ENCODE results near the gene RNF114. TPM values are rescaled to one million over a fixed set of nuclear protein-coding genes. Genes with fewer than 3 reads are reported as not detected.

RNF114 gene
- total and polyA plus RNA-seq, 4 donors = 37.6 to 69.7 (median 60.0) TPM

DNA sequence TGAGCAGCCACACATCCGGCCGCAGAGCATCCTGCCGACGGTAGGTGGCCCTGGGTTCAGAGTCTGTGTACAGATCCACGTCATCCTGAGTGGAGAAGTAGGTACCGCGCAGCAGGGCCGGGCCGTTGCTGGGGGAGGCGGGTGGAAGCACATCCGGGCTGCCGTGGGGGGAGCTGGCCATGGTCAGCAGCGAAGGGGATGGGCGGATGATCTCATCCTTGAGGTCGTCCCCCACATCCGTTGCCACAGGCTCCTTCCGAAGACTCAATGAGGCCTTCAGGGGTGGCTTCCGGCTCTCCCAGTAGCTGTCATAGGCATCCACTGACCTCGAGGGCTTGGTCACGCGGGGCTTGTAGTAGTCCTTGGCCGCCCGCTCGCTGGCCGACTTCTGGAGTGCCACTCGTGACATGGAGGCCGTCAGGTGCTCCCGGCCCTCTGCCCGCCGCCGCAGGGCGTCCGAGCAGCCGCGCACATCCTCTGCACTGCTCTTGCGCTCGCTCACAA is 30.0 kb upstream of the RNF114 start:
- Histone ChIP-seq H3K27me3 (ENCODE audit: control insufficient read depth in 3 of 3, insufficient read depth in 3 of 3, low read length in 2 of 3) (no peaks in the 10 kb centered on the region), H3K9me3 (ENCODE audit: control insufficient read depth in 4 of 4, insufficient read depth in 3 of 4, low read length in 3 of 4) (no peaks in the 10 kb centered on the region), H3K9ac (ENCODE audit: insufficient read depth in 1 of 2, low read length in 2 of 2) (no peak overlapping the region), H3K36me3 (ENCODE audit: control insufficient read depth in 4 of 4, insufficient read depth in 4 of 4, low read length in 4 of 4) (peaks cover 12 to 53% (median 28%) of the 10 kb centered on the region in 4 donors), H3K4me3 (no peak overlapping the region), H3K27ac (ENCODE audit: low read depth in 1 of 2, low read length in 1 of 2) (peak overlapping the region in 1 of 2 donors; percentile 65), H3K4me1 (ENCODE audit: control insufficient read depth in 5 of 5, insufficient read depth in 5 of 5, low read length in 5 of 5) (peaks cover 0 to 3% (median 0%) of the 10 kb centered on the region in 5 donors)
- 90 to 96% methylated on average over 37 of the region's 37 CpGs for WGBS, 2 donors
- no peak for TF ChIP-seq CTCF (IDR thresholded peaks at IDR 0.05; ENCODE audit: control extremely low read depth, extremely low read depth)
- ATAC-seq (ENCODE audit: insufficient read depth, low FRiP score) (peak; percentile 19), DNase-seq (no peak)

DNA sequence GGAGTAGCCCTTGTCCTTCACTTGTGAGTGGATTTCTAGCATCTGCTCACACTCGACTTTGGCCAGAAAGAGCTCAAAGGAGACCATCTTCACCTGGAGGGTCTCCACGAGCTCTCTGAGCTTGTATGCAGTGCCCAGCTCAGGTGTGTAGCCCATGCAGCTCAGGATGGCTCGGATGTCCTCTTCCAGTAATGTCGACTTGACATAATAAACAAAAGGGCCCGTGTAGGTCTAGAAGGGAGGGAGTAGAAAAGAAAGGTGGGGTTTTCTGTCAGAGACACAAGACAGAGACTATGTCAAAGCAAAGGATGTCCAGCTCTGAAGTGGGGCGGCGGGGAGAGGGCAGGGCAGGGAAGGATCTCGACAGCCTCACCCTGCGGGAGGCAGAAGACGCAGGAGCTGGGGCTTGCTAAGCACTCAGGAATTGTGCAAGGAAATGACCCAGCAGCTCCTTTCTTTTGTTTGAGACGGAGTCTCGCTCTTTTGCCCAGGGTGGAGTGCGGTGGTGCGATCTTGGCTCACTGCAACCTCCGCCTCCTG is 29.5 kb upstream of the RNF114 start:
- 90 to 94% methylated on average over 15 of the region's 15 CpGs for WGBS, 2 donors
- H3K4me1 ChIP-seq (ENCODE audit: control insufficient read depth in 5 of 5, insufficient read depth in 5 of 5, low read length in 5 of 5) = peaks cover 0 to 3% (median 0%) of the 10 kb centered on the region in 5 donors
- no peaks in the 10 kb centered on the region for H3K9me3 ChIP-seq (ENCODE audit: control insufficient read depth in 4 of 4, insufficient read depth in 3 of 4, low read length in 3 of 4)
- H3K27me3 ChIP-seq (ENCODE audit: control insufficient read depth in 3 of 3, insufficient read depth in 3 of 3, low read length in 2 of 3) = no peaks in the 10 kb centered on the region
- no peak overlapping the region for H3K4me3 ChIP-seq
- DNase-seq (no peak), ATAC-seq (ENCODE audit: insufficient read depth, low FRiP score) (no peak)
- TF ChIP-seq CTCF (IDR thresholded peaks at IDR 0.05; ENCODE audit: control extremely low read depth, extremely low read depth) = no peak
- no peak overlapping the region for H3K9ac ChIP-seq (ENCODE audit: insufficient read depth in 1 of 2, low read length in 2 of 2)
- H3K27ac ChIP-seq (ENCODE audit: low read depth in 1 of 2, low read length in 1 of 2) = peak overlapping the region in 1 of 2 donors; percentile 37
- H3K36me3 ChIP-seq (ENCODE audit: control insufficient read depth in 4 of 4, insufficient read depth in 4 of 4, low read length in 4 of 4) = peaks cover 12 to 51% (median 28%) of the 10 kb centered on the region in 4 donors

DNA sequence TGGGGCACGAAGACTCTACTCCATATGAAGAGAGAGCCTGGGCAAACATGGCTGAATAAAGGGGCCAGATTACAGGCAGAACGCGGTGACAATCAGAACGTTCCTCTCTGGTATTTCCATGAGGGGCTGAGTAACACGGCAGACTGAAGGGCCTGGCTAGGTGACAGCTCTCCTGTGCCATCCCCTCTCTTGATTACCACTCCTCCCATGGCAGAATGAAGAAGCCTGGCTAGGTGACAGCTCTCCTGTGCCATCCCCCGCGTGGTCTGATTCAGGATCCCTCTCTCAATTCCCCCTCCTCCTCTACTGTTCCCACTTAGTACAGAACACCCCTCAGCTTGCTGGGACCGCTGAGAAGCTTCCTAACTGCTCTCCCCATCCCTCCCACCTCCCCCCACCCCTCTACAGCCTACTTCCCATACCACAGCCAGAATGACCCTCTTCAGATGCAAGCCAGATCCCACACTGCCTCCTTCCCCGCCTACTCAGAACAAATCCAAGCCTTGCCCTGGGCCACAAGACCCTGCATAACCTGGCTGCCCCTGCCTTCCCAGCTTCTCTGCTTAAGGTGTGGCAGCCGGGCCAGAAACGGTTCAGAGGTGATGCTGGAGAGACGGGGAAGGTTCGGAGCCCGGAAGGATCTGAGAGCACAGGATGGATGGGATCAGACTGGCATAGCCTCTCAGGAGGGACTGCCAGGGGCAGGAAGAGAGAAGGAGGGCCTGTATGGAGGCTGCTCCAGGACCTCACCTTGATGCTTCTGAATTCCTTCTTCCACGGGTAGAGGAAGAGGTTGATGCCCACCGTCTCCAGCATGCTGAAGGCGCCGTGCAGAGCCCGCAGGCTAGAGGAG is 28.6 kb upstream of the RNF114 start:
- Histone ChIP-seq H3K27me3 (ENCODE audit: control insufficient read depth in 3 of 3, insufficient read depth in 3 of 3, low read length in 2 of 3) (no peaks in the 10 kb centered on the region), H3K4me3 (no peak overlapping the region), H3K9ac (ENCODE audit: insufficient read depth in 1 of 2, low read length in 2 of 2) (no peak overlapping the region), H3K27ac (ENCODE audit: low read depth in 1 of 2, low read length in 1 of 2) (no peak overlapping the region), H3K36me3 (ENCODE audit: control insufficient read depth in 4 of 4, insufficient read depth in 4 of 4, low read length in 4 of 4) (peaks cover 12 to 51% (median 28%) of the 10 kb centered on the region in 4 donors), H3K4me1 (ENCODE audit: control insufficient read depth in 5 of 5, insufficient read depth in 5 of 5, low read length in 5 of 5) (peaks cover 0 to 3% (median 0%) of the 10 kb centered on the region in 5 donors), H3K9me3 (ENCODE audit: control insufficient read depth in 4 of 4, insufficient read depth in 3 of 4, low read length in 3 of 4) (no peaks in the 10 kb centered on the region)
- ATAC-seq (ENCODE audit: insufficient read depth, low FRiP score) (no peak), DNase-seq (no peak)
- no peak for TF ChIP-seq CTCF (IDR thresholded peaks at IDR 0.05; ENCODE audit: control extremely low read depth, extremely low read depth)
- 88 to 95% methylated on average over 19 of the region's 19 CpGs for WGBS, 2 donors
